ENCODE results near the gene EFNA3. TPM values are rescaled to one million over a fixed set of nuclear protein-coding genes. Genes with fewer than 3 reads are reported as not detected.

The EFNA3 gene
- total RNA-seq, 4 donors from 2014 or later: 3.4 to 7.9 (median 7.2) TPM

DNA sequence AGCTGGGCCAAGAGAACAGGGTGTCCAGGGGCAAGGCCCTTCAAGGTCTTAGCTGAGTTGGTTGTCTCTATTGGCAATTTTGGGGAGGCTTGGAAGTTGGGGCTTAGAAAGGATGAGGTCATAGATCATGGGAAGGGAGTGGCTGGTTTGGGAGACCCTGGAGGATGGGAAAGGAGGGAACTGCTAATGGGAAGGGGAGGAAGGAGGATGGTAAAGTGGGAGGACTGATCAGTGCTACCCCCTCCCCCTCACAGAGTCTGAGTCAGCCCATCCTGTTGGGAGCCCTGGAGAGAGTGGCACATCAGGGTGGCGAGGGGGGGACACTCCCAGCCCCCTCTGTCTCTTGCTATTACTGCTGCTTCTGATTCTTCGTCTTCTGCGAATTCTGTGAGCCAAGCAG is 10.0 kb upstream of the EFNA3 start:
- no peak for DNase-seq
- peaks cover 17 to 35% (median 30%) of the 10 kb centered on the region in 4 donors for H3K4me1 ChIP-seq
- H3K9me3 ChIP-seq: no peaks in the 10 kb centered on the region
- H3K36me3 ChIP-seq: no peaks in the 10 kb centered on the region
- H3K27ac ChIP-seq: no peak overlapping the region
- intact Hi-C loops (cut with DNase I; ENCODE audit: low total_unique reads) (loop anchor here (10.0 kb wide), 1 partner anchor 514 kb away; the partner anchor contains the start of gene UBE2Q1), in situ Hi-C loops (cut with MboI; ENCODE audit: low pct_ligation_motif_present in 1 of 4, low pct_unique_long_range_greater_than_20kb in 1 of 4, low sequenced_read_pairs in 3 of 4) (loop anchor here in 3 of 4 donors (25.0 kb wide), 1 partner anchor 106 kb away; the partner anchor contains the start of genes CKS1B (in 3 of the 3), PBXIP1 (in 3 of the 3), PYGO2 (in 3 of the 3) and SHC1 (in 3 of the 3))
- H3K4me3 ChIP-seq: no peak overlapping the region
- 100% methylated on average over 3 of the region's 3 CpGs; no CpG with 5 or more reads in 1 of the 2 donors for WGBS, 2 donors (ENCODE audit: low coverage in 1 of 2)
- TF ChIP-seq POLR2A (IDR thresholded peaks at IDR 0.05): no peak
- no peak for TF ChIP-seq POLR2AphosphoS5 (IDR thresholded peaks at IDR 0.05)
- TF ChIP-seq, protein P1, sequence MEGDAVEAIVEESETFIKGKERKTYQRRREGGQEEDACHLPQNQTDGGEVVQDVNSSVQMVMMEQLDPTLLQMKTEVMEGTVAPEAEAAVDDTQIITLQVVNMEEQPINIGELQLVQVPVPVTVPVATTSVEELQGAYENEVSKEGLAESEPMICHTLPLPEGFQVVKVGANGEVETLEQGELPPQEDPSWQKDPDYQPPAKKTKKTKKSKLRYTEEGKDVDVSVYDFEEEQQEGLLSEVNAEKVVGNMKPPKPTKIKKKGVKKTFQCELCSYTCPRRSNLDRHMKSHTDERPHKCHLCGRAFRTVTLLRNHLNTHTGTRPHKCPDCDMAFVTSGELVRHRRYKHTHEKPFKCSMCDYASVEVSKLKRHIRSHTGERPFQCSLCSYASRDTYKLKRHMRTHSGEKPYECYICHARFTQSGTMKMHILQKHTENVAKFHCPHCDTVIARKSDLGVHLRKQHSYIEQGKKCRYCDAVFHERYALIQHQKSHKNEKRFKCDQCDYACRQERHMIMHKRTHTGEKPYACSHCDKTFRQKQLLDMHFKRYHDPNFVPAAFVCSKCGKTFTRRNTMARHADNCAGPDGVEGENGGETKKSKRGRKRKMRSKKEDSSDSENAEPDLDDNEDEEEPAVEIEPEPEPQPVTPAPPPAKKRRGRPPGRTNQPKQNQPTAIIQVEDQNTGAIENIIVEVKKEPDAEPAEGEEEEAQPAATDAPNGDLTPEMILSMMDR (IDR thresholded peaks at IDR 0.05): no peak
- no peak for TF ChIP-seq EP300 (IDR thresholded peaks at IDR 0.05; ENCODE audit: low read depth)
- no peaks in the 10 kb centered on the region for H3K27me3 ChIP-seq

DNA sequence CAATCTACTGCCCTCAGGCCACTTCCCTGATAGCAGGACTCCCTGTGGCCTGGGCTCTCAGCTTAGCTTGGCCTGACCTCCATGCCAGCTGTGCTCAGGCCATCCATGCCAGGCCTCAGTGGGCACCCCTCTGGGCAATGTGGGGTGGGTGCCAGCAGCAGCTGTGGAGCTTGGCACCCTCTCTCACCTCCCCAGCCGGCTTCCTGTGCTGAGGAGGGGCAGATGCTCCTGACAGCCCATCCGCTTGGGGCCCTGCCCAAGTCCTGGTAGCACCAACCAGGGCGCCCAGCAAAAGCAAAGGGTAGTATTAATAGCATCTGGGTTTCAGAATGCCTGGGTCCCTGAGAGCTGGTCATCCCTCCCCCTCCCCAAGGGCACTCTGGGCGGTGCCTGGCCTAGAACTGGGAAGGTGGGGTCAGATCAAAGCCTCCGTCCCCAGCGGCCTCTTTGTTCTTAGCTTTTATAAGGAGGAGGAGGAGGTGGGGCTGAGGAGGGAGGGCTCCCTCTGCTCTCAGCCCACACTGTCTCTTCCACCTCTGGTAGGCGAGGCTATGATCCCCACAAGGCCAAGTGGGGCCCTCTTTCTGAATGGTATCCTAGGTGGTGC is 9.0 kb upstream of the EFNA3 start:
- H3K4me1 ChIP-seq: peaks cover 12 to 28% (median 23%) of the 10 kb centered on the region in 4 donors
- peak overlapping the region in 1 of 4 donors; percentile 62 for H3K27ac ChIP-seq
- intact Hi-C loops (cut with DNase I; ENCODE audit: low total_unique reads) (loop anchor here (10.0 kb wide), 1 partner anchor 515 kb away; the partner anchor contains the start of gene UBE2Q1), in situ Hi-C loops (cut with MboI; ENCODE audit: low pct_ligation_motif_present in 1 of 4, low pct_unique_long_range_greater_than_20kb in 1 of 4, low sequenced_read_pairs in 3 of 4) (loop anchor here in 3 of 4 donors (25.0 kb wide), 1 partner anchor 107 kb away; the partner anchor contains the start of genes CKS1B (in 3 of the 3), PBXIP1 (in 3 of the 3), PYGO2 (in 3 of the 3) and SHC1 (in 3 of the 3))
- H3K9me3 ChIP-seq: no peaks in the 10 kb centered on the region
- TF ChIP-seq POLR2A (IDR thresholded peaks at IDR 0.05): no peak
- no peak for TF ChIP-seq EP300 (IDR thresholded peaks at IDR 0.05; ENCODE audit: low read depth)
- TF ChIP-seq, protein P1 (IDR thresholded peaks at IDR 0.05): no peak
- TF ChIP-seq POLR2AphosphoS5 (IDR thresholded peaks at IDR 0.05): no peak
- no peak overlapping the region for H3K4me3 ChIP-seq
- H3K36me3 ChIP-seq: no peaks in the 10 kb centered on the region
- H3K27me3 ChIP-seq: no peaks in the 10 kb centered on the region
- no peak for DNase-seq
- WGBS, 2 donors (ENCODE audit: low coverage in 1 of 2): 45% methylated on average over 5 of the region's 7 CpGs; no CpG with 5 or more reads in 1 of the 2 donors

DNA sequence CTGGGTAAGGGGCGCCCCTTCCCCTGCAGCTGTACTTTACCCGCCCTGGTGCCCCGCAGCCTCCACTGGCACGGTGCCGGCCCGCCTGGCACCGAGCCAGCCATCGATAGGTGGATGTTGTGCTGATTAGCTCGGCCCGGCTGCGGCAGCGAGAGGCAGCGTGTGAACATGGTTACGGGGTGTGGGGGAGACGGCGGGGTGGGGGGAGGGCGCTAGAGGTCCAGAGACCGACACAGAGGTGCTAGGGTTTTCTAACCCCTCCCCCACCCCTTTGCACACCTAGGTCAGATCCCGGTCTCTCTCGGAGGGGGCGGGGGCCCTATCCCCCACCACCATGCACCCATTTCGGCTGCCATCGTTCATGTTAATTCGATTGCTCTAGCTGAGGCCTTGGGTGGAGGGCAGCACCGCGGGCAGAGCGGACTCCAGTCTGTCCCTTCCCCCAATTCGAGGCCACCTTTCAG is 8.4 kb upstream of the EFNA3 start:
- Histone ChIP-seq H3K36me3 (no peaks in the 10 kb centered on the region), H3K27ac (peak overlapping the region; percentile 62 to 77 (median 66)), H3K27me3 (no peaks in the 10 kb centered on the region), H3K4me1 (peaks cover 12 to 23% (median 17%) of the 10 kb centered on the region in 4 donors), H3K9me3 (no peaks in the 10 kb centered on the region), H3K4me3 (peak overlapping the region in 2 of 4 donors; percentile 36 to 46)
- TF ChIP-seq POLR2A (IDR thresholded peaks at IDR 0.05) (no peak), EP300 (IDR thresholded peaks at IDR 0.05; ENCODE audit: low read depth) (no peak), POLR2AphosphoS5 (IDR thresholded peaks at IDR 0.05) (no peak)
- TF ChIP-seq, protein P1 (IDR thresholded peaks at IDR 0.05): no peak
- DNase-seq: no peak
- in situ Hi-C loops (cut with MboI; ENCODE audit: low pct_ligation_motif_present in 1 of 4, low pct_unique_long_range_greater_than_20kb in 1 of 4, low sequenced_read_pairs in 3 of 4): loop anchor here in 3 of 4 donors (25.0 kb wide), 1 partner anchor 108 kb away; the partner anchor contains the start of genes CKS1B (in 3 of the 3), PBXIP1 (in 3 of the 3), PYGO2 (in 3 of the 3) and SHC1 (in 3 of the 3)
- intact Hi-C loops (cut with DNase I; ENCODE audit: low total_unique reads): no loop called here
- 34% methylated on average over 26 of the region's 28 CpGs; no CpG with 5 or more reads in 1 of the 2 donors for WGBS, 2 donors (ENCODE audit: low coverage in 1 of 2)
